ENCODE results near the gene MPC1L.

DNA sequence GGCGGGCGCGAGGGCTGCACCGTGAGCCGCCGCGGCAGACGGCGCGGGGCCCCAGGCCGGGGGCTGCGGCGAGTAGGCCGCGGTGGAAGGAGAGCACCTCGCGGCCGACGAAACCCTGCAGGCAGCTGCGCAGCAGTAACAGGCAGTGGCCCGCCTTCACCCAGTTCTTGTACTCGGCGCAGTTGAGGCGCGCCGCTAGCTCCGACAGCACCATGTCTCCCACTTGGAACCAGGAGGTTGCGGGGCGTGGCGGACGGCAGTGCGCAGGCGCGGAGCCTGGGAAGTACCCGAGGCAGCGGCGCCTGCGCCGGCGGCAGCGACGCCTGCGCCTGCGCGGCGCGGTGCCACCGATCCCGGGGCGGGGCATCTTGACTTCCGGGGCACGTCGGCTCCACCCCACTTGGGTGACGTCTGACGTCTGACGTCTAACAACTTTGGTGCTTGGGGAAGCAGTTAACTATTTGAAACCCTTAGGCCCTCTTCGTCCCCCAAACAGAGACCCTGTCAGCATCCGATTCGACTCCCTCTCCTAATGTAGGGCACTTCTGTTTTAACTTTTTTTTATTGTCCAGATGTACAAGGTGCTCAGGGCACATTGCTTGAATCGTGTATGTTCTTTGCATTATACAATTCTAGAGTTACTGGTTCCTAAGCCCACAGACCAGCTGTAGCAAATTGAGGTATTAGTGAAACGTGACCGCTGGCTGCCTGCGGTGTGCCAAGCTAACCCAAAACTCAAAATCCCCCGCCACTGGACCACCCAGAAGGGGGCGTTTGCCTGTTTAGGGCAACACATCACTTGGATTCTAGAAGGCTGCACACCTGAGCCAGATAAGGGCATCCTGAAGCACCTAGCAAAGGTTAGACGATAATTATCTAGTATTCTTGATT is 24.3 kb downstream of the MPC1L start, which contains the start of gene CXorf38:
- no peak for TF ChIP-seq ZNF274 (IDR thresholded peaks at IDR 0.05; ENCODE audit: low read depth, low read length)
- TF ChIP-seq YY1 (IDR thresholded peaks at IDR 0.05; ENCODE audit: insufficient read depth, insufficient read length) = no peak
